Measurements from ENCODE around the gene DCTN1. TPM values are rescaled to one million over a fixed set of nuclear protein-coding genes. Genes with fewer than 3 reads are reported as not detected.

The DCTN1 gene
- total RNA-seq, 6 experiments from 2014 or later: 222 to 286 (median 236) TPM

DNA sequence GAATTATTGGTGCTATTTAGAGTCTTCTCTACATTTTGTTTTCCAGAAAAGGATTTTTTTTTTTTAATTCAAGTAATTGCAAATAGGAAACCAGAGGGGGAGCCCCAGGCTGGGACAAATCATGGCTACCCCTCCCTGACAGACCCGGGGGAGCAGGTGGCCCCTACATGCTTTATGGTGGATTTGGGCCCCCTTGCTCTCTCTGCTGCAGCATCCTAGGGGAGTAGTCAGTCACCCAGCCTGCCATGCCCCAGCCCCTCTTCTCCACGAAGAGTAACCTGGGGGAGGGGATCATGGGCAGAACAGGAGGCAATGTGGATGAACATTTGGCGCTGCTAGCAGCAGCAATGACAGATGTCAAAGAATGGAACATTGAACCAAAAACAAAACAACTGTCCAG lies 36.7 kb upstream of the DCTN1 start:
- no peak for DNase-seq

DNA sequence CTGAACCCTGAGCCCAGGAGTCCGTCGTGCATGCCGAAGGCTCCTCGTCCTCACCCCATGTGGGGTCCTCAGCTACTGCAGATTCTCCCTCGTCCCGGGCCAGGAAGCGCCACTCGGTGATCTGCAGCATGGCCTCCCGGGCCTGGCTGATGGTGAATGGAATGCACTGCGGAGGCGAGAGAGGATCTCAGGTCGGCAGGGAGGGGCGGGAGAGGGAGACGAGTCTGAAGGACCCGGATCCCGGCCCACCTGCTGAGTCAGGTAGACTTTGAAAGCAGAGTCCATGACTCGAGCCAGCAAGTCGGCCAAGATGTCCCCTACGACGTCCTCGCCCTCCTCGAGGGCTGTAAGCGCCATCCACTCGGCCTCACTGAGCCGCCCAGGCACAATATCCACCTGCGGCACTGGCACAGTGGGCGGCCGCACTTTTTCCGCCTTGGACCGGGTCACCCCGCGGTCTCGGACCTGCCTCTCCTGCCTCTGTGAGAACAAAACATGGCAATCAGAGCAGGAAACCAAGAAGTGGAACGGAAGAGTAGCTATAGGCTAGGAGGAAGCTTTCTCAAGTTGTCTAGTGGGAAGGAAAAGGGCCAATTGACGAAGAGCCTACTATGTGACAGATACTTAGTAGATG lies 35.8 kb upstream of the DCTN1 start:
- Mint-ChIP-seq H3K27ac (no peak overlapping the region), H3K4me3 (peak overlapping the region; percentile 62; the same call in 1 of the 2 replicates), H3K4me1 (ENCODE audit: low read depth) (peaks cover 4% of the 10 kb centered on the region), H3K9me3 (no peaks in the 10 kb centered on the region), H3K36me3 (ENCODE audit: low read depth) (no peaks in the 10 kb centered on the region), H3K27me3 (ENCODE audit: insufficient read depth) (no peaks in the 10 kb centered on the region; the same call in 1 of the 2 replicates)
- DNase-seq: no peak
- TF ChIP-seq, protein P1, sequence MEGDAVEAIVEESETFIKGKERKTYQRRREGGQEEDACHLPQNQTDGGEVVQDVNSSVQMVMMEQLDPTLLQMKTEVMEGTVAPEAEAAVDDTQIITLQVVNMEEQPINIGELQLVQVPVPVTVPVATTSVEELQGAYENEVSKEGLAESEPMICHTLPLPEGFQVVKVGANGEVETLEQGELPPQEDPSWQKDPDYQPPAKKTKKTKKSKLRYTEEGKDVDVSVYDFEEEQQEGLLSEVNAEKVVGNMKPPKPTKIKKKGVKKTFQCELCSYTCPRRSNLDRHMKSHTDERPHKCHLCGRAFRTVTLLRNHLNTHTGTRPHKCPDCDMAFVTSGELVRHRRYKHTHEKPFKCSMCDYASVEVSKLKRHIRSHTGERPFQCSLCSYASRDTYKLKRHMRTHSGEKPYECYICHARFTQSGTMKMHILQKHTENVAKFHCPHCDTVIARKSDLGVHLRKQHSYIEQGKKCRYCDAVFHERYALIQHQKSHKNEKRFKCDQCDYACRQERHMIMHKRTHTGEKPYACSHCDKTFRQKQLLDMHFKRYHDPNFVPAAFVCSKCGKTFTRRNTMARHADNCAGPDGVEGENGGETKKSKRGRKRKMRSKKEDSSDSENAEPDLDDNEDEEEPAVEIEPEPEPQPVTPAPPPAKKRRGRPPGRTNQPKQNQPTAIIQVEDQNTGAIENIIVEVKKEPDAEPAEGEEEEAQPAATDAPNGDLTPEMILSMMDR (IDR thresholded peaks at IDR 0.05): no peak

More for the DNA sequence above, 36.7 kb upstream of the DCTN1 start:
- H3K36me3 Mint-ChIP-seq (ENCODE audit: low read depth): no peaks in the 10 kb centered on the region
- H3K27ac Mint-ChIP-seq: no peak overlapping the region
- no peaks in the 10 kb centered on the region; the same call in 1 of the 2 replicates for H3K27me3 Mint-ChIP-seq (ENCODE audit: insufficient read depth)
- TF ChIP-seq, protein P1 (IDR thresholded peaks at IDR 0.05): peak; percentile 43
- H3K9me3 Mint-ChIP-seq: no peaks in the 10 kb centered on the region
- peaks cover 7% of the 10 kb centered on the region for H3K4me1 Mint-ChIP-seq (ENCODE audit: low read depth)
- H3K4me3 Mint-ChIP-seq: no peak overlapping the region

DNA sequence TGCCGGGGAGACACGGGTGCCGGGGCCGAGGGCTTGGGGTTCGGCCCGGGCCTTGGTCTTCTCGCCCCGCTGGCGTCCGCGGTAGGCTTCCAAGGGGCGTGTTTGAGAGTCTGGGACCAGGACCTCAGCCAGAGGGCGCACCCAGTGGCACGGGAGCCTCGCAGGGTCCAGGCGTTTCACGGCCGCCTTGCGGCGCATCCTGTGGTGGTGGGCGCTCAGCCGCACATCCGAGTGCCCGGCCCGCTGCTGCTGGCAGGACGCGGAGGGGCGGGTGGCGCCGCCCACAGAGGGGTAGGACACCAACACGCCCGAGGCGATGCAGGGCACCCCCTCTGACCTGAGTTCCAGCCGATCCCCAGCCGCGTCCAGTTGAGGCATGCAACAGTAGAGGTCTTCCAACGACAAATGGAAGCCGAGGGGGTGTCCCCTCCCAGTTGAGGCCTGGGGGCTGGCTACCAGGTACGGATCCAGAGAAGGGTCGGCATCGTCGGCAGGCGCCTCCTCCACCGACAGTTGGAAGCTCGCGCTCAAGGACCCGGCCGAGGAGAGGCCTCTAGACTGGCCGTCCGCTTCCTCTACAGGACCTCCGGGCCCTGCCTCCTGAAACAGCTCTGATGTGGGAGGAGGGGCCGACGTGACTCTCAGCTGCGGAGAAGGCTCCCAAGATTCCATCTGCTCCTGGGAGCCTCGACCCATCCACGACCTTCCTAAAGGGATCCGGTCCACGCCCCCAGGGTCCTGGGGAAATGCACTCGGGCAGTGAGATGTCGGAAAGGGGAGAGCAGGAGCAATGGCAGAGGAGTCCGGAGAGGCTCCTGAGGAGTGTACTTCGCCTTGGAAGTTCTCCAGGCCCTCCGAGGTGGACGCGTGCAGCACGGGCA lies 35.0 kb upstream of the DCTN1 start:
- no peaks in the 10 kb centered on the region for H3K9me3 Mint-ChIP-seq
- TF ChIP-seq, protein P1 (IDR thresholded peaks at IDR 0.05): peak; percentile 54; the same call in 1 of the 2 replicates
- H3K27me3 Mint-ChIP-seq (ENCODE audit: insufficient read depth): no peaks in the 10 kb centered on the region; the same call in 1 of the 2 replicates
- H3K36me3 Mint-ChIP-seq (ENCODE audit: low read depth): no peaks in the 10 kb centered on the region
- peak overlapping the region; percentile 73; the same call in 1 of the 2 replicates for H3K4me3 Mint-ChIP-seq
- peaks cover 4% of the 10 kb centered on the region; the same call in 1 of the 2 replicates for H3K4me1 Mint-ChIP-seq (ENCODE audit: low read depth)
- no peak for DNase-seq
- peak overlapping the region; percentile 18; the same call in 1 of the 2 replicates for H3K27ac Mint-ChIP-seq

DNA sequence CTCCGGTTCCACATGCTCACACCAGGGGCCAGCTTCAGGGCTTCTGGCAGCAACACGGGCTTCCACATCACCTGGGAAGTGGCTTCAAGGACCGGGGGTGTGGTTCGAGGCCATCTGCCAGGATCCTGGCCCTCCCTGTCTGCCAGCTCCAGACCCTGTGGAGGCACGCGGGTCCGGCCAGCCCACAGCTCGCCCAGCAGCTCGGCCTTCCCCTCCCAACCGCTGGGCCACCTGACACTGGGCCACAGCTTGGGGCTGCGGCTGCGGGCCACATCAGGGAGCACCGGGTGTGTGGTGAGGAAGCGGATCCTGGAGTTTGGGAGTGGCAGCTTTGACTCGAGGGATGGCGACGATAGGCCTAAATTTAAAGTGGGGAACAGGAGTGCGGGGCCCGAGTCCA lies 34.3 kb upstream of the DCTN1 start:
- H3K4me1 Mint-ChIP-seq (ENCODE audit: low read depth): peaks cover 4% of the 10 kb centered on the region; the same call in 1 of the 2 replicates
- TF ChIP-seq, protein P1 (IDR thresholded peaks at IDR 0.05): no peak
- no peaks in the 10 kb centered on the region; the same call in 1 of the 2 replicates for H3K27me3 Mint-ChIP-seq (ENCODE audit: insufficient read depth)
- no peak for DNase-seq
- no peaks in the 10 kb centered on the region for H3K36me3 Mint-ChIP-seq (ENCODE audit: low read depth)
- H3K9me3 Mint-ChIP-seq: no peaks in the 10 kb centered on the region
- peak overlapping the region; percentile 73; the same call in 1 of the 2 replicates for H3K4me3 Mint-ChIP-seq
- no peak overlapping the region; the same call in 1 of the 2 replicates for H3K27ac Mint-ChIP-seq

DNA sequence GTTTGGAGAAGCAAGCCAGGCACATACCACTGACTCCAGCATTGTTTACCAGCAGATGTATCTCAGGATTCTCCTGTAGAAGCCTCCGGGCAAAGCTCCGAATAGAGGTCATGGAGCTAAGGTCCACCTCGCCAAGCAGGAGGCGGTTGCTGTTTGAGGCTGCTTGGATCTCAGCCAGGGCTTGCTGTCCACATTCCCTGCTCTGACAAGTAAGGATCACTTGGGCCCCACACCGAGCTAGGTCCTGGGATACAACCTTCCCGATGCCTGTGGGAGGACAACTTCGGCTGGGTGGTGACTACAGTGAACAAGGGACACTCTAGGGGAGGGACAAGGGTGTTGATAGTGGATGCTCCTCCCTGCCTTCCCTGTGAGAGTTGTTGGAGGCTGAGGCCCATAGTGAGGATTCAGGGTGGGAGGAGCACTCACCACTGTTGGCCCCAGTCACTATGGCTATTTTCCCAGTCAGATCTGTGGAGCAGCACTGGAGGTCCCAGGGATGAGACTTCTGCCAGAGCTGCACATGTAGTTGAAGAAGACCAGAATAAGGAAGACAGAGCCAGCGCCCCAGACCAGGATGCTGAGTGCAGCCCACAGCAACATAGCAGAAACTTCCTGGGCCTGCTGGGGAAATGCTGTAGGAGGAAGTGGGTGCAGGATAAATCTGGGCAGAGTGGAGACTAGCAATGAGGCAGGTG lies 33.0 kb upstream of the DCTN1 start:
- H3K9me3 Mint-ChIP-seq: no peaks in the 10 kb centered on the region
- H3K27ac Mint-ChIP-seq: no peak overlapping the region
- H3K36me3 Mint-ChIP-seq (ENCODE audit: low read depth): no peaks in the 10 kb centered on the region
- TF ChIP-seq, protein P1 (IDR thresholded peaks at IDR 0.05): no peak
- no peaks in the 10 kb centered on the region for H3K27me3 Mint-ChIP-seq (ENCODE audit: insufficient read depth)
- H3K4me1 Mint-ChIP-seq (ENCODE audit: low read depth): peaks cover 4% of the 10 kb centered on the region; the same call in 1 of the 2 replicates
- H3K4me3 Mint-ChIP-seq: no peak overlapping the region
- DNase-seq: no peak

Measured in HFFc6 (cell line).